ENCODE measurements around the gene ELMOD1.

Gene ELMOD1

GRCh38 chr11:107678632-107678971 lies 87.7 kb downstream of the ELMOD1 start:
- H3K36me3 Mint-ChIP-seq (ENCODE audit: low read depth), result no peaks in the 10 kb centered on the region
- H3K4me3 Mint-ChIP-seq, result no peak overlapping the region
- H3K4me1 Mint-ChIP-seq (ENCODE audit: low read depth), result peaks cover 3% of the 10 kb centered on the region
- peaks cover 9% of the 10 kb centered on the region for H3K27me3 Mint-ChIP-seq (ENCODE audit: low read depth)
- H3K27ac Mint-ChIP-seq, result no peak overlapping the region
- H3K9me3 Mint-ChIP-seq, result no peaks in the 10 kb centered on the region

DNA sequence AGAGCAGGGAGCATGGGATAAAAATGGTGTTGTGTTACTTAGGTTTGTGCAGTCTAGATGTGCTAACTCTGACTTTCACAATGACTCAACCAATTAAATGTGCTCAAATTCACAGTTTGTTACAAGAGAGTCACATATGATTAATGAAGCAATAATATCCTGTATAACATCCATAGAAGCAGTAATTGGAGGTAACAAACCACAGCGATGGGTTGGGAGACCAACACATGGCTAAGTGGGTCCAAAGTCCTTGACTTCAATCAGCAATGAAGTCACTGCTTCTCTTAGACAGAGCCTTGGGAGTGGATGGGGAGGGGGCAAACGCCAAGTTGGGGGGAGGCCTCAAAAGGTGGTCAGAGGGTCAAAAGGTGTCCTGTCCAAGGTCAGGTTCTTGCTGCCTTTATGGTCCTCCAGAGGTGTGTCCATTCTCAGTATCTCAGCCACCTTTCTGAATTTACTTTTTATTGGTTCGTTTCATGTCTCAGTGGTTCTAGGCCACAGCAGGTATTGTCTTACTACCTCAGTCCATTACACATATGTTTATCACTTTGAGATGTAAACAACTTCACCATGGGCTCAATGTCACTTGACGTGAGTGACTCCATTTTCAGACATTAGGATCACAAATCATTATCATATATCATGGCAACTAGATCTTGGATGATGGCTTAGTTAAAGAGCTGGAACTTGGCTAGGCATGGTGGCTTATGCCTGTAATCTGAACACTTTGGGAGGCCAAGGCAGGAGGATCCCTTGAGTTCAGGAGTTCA lies 88.5 kb downstream of the ELMOD1 start:
- H3K36me3 Mint-ChIP-seq (ENCODE audit: low read depth), result no peaks in the 10 kb centered on the region

GRCh38 chr11:107682171-107682570 lies 91.2 kb downstream of the ELMOD1 start:
- Mint-ChIP-seq H3K27me3 (ENCODE audit: low read depth) (peaks cover 7% of the 10 kb centered on the region), H3K9me3 (no peaks in the 10 kb centered on the region)

More for the DNA sequence above, 88.5 kb downstream of the ELMOD1 start:
- no peaks in the 10 kb centered on the region for H3K9me3 Mint-ChIP-seq
- peaks cover 3% of the 10 kb centered on the region for H3K4me1 Mint-ChIP-seq (ENCODE audit: low read depth)
- peaks cover 10% of the 10 kb centered on the region for H3K27me3 Mint-ChIP-seq (ENCODE audit: low read depth)
- no peak overlapping the region for H3K27ac Mint-ChIP-seq
- H3K4me3 Mint-ChIP-seq, result no peak overlapping the region

DNA sequence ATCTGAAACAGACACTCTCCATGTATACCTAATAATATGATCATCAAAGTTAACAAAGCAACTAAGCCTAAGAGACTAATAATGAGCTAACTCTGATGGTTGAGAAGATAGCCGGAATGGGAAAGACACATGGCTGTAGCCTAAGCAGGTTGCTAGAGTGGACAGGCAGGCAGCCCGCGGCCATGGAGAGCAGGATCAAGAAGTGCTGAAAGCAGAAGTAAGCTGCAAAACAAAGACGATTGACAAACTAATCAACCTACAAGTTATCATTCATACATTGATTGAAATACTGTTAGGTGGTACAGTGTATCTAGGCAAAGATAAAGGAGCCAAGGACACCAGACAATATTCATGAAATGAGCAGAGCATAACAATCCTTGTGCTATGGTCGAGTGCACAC lies 91.6 kb downstream of the ELMOD1 start:
- Mint-ChIP-seq H3K36me3 (ENCODE audit: low read depth) (no peaks in the 10 kb centered on the region), H3K4me3 (no peak overlapping the region), H3K4me1 (ENCODE audit: low read depth) (no peaks in the 10 kb centered on the region), H3K27me3 (ENCODE audit: low read depth) (peaks cover 7% of the 10 kb centered on the region), H3K9me3 (no peaks in the 10 kb centered on the region), H3K27ac (no peak overlapping the region)

More at GRCh38 chr11:107682171-107682570, 91.2 kb downstream of the ELMOD1 start:
- H3K4me3 Mint-ChIP-seq, result no peak overlapping the region
- H3K27ac Mint-ChIP-seq, result no peak overlapping the region
- no peaks in the 10 kb centered on the region for H3K36me3 Mint-ChIP-seq (ENCODE audit: low read depth)
- H3K4me1 Mint-ChIP-seq (ENCODE audit: low read depth), result no peaks in the 10 kb centered on the region

GRCh38 chr11:107683061-107683460 lies 92.1 kb downstream of the ELMOD1 start:
- H3K36me3 Mint-ChIP-seq (ENCODE audit: low read depth), result no peaks in the 10 kb centered on the region
- H3K4me1 Mint-ChIP-seq (ENCODE audit: low read depth), result no peaks in the 10 kb centered on the region
- no peak overlapping the region for H3K27ac Mint-ChIP-seq
- H3K4me3 Mint-ChIP-seq, result no peak overlapping the region
- peaks cover 7% of the 10 kb centered on the region for H3K27me3 Mint-ChIP-seq (ENCODE audit: low read depth)
- H3K9me3 Mint-ChIP-seq, result no peaks in the 10 kb centered on the region

GRCh38 chr11:107683807-107684206 lies 92.9 kb downstream of the ELMOD1 start:
- Mint-ChIP-seq H3K4me3 (no peak overlapping the region), H3K27ac (no peak overlapping the region), H3K36me3 (ENCODE audit: low read depth) (no peaks in the 10 kb centered on the region), H3K9me3 (no peaks in the 10 kb centered on the region), H3K4me1 (ENCODE audit: low read depth) (no peaks in the 10 kb centered on the region), H3K27me3 (ENCODE audit: low read depth) (peaks cover 7% of the 10 kb centered on the region)

- Mint-ChIP-seq H3K27me3 (ENCODE audit: low read depth) (peaks cover 21% of the 10 kb centered on the region), H3K4me1 (ENCODE audit: low read depth) (peaks cover 4% of the 10 kb centered on the region), H3K9me3 (no peaks in the 10 kb centered on the region), H3K27ac (no peak overlapping the region), H3K36me3 (ENCODE audit: low read depth) (no peaks in the 10 kb centered on the region), H3K4me3 (no peak overlapping the region)
Measured at GRCh38 chr11:107688322-107688918, 97.5 kb downstream of the ELMOD1 start.

DNA sequence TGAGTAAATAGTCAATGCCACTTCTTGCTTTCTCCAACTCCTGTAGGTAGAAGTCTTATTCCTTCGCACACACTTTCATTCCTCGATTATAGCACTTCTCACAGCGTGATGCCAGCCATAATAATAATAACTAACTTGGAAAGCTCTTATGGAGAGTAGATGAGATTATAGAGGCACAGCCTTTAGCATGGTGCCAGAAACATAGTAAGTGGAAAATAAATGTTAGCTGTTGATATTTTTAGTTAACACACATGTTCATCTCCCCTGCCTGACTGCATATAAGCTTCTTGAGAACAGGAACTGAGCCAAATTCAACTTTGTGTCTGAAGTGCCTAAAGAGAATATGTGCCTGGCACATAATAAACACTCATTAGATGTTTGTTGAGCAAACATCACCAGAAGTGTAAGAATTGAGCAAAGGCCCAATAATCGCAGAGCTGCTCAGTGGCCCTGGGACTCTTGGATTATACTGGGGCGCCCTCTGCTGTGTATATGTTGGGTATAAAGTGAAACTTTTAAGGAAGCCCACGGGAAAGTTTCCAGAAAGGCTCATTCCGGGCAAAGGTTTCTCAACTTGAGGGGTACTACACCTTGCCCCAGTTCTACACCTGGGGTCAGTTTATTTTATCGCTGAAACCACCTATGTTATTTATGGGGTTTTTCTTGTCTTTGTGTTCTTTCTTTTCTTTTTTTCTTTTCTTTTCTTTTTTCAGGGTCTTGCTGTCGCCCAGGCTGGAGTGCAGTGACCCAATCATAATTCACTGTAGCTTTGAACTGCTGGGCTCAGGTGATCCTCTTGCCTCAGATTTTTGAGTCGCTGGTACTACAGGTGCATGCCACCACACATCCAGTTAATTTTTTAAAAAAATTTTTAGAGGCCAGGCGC lies 98.6 kb downstream of the ELMOD1 start:
- Mint-ChIP-seq H3K27ac (no peak overlapping the region), H3K36me3 (ENCODE audit: low read depth) (no peaks in the 10 kb centered on the region), H3K9me3 (no peaks in the 10 kb centered on the region), H3K4me3 (no peak overlapping the region), H3K4me1 (ENCODE audit: low read depth) (peaks cover 4% of the 10 kb centered on the region), H3K27me3 (ENCODE audit: low read depth) (peaks cover 21% of the 10 kb centered on the region)

DNA sequence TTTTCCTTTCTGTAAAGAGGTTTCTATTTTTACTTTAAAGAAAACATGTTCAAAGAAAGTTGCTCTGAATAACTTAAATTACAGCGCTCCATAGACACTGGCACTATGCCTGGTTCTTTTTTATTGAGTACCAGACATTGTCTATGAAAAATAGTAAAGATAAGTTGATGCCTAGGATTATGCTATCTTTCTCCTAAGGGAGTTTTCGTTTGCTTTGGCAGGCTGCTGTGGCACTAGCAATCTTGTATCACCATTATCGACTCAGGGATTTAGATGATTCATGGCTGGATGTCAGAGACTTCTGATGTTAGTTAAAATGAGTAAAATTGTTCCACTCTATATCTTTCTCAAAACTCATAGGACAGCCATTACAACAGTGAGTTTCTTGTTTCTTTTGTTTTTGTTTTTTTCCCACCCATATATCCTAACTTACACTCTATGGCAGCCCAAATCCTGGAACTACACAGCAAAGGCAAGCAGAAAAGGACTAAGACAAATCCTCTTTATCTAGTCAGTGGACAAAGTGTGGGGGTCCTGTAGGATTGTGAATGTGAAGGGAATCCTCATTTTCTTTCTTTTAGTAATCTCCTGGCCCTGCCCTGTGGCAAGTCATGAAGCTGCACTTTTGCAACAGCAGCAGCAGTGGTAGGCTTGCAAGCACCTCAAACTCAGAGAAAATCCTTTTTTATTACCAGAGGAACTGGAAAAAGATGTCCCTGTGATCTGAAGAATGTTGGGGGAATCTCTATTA lies 100.2 kb downstream of the ELMOD1 start:
- H3K27me3 Mint-ChIP-seq (ENCODE audit: low read depth), result peaks cover 27% of the 10 kb centered on the region
- no peaks in the 10 kb centered on the region for H3K36me3 Mint-ChIP-seq (ENCODE audit: low read depth)
- no peak overlapping the region for H3K27ac Mint-ChIP-seq
- no peak overlapping the region for H3K4me3 Mint-ChIP-seq
- H3K4me1 Mint-ChIP-seq (ENCODE audit: low read depth), result peaks cover 4% of the 10 kb centered on the region
- H3K9me3 Mint-ChIP-seq, result no peaks in the 10 kb centered on the region

DNA sequence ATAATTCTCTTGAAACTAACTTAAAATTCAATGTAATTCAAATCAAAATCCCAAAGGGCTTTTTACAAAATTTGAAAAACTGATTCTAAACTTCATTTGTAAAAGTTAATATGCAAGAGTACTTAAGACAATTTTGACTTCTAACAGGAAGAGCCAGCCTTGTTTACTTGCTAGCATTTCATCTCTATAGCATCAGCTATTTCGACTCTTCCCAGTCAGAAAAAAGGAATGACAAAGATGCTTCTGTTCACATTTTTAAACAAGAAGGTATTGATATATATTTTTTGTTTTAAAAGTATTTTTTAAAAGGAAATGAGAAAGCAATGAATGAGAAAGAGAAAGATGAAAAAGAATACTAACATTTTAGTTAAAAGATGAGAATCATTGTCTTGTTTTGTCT lies 104.5 kb downstream of the ELMOD1 start:
- peaks cover 39% of the 10 kb centered on the region for H3K27me3 Mint-ChIP-seq (ENCODE audit: low read depth)
- no peak overlapping the region for H3K27ac Mint-ChIP-seq
- no peaks in the 10 kb centered on the region for H3K9me3 Mint-ChIP-seq
- H3K36me3 Mint-ChIP-seq (ENCODE audit: low read depth), result no peaks in the 10 kb centered on the region
- H3K4me1 Mint-ChIP-seq (ENCODE audit: low read depth), result peaks cover 2% of the 10 kb centered on the region
- no peak overlapping the region for H3K4me3 Mint-ChIP-seq

DNA sequence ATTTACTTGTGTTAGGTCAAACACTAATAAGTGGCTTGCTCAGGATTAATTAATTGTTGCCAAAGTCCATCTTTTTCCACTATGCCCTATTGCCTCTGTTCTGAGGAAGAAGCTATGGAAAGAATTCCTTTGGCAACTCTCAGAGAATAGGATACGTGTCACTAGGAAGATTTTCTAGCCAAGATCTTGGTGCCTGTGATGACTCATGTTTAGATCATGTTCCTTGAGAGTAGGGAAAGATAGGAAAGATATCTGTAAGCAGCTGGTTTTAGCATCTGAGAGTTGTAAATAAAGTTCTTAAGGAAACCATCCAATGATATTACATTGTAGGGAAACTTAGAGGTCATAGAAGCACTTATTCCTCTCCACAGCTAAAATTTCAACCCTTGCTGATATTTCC lies 105.2 kb downstream of the ELMOD1 start:
- Mint-ChIP-seq H3K4me1 (ENCODE audit: low read depth) (peaks cover 2% of the 10 kb centered on the region), H3K9me3 (no peaks in the 10 kb centered on the region), H3K27me3 (ENCODE audit: low read depth) (peaks cover 38% of the 10 kb centered on the region), H3K27ac (no peak overlapping the region), H3K36me3 (ENCODE audit: low read depth) (no peaks in the 10 kb centered on the region), H3K4me3 (no peak overlapping the region)

- peaks cover 2% of the 10 kb centered on the region for H3K4me1 Mint-ChIP-seq (ENCODE audit: low read depth)
- H3K9me3 Mint-ChIP-seq, result no peaks in the 10 kb centered on the region
- no peaks in the 10 kb centered on the region for H3K36me3 Mint-ChIP-seq (ENCODE audit: low read depth)
- no peak overlapping the region for H3K4me3 Mint-ChIP-seq
- H3K27me3 Mint-ChIP-seq (ENCODE audit: low read depth), result peaks cover 30% of the 10 kb centered on the region
- H3K27ac Mint-ChIP-seq, result no peak overlapping the region
Measured at GRCh38 chr11:107697291-107697690, 106.3 kb downstream of the ELMOD1 start.

- Mint-ChIP-seq H3K36me3 (ENCODE audit: low read depth) (no peaks in the 10 kb centered on the region), H3K4me3 (no peak overlapping the region), H3K27me3 (ENCODE audit: low read depth) (peaks cover 26% of the 10 kb centered on the region), H3K4me1 (ENCODE audit: low read depth) (no peaks in the 10 kb centered on the region), H3K27ac (no peak overlapping the region), H3K9me3 (no peaks in the 10 kb centered on the region)
Measured at GRCh38 chr11:107699371-107700285, 108.7 kb downstream of the ELMOD1 start.
